Activated naive CD4-positive, alpha-beta T cell treated with Interleukin-2 at 50 U/mL for 16 hours (primary cell): ENCODE results near the gene FZD4.
"Not testable (repeated sequence)": the region's sequence is repeated elsewhere in the genome, so short reads cannot be mapped to it uniquely, and the experiment has no call there.

ENCODE experiments used
- DNase-seq: peaks from one replicate; pipeline ENCODE4 v3.0.0-alpha.2; 2020

FZD4 gene

GRCh38 chr11:86934926-86935579 is 20.1 kb downstream of the FZD4 start:
- DNase-seq: no peak

GRCh38 chr11:86934582-86934900 is 20.7 kb downstream of the FZD4 start:
- DNase-seq: no peak

- DNase-seq: no peak
Measured at GRCh38 chr11:86933891-86934581, 21.2 kb downstream of the FZD4 start.

GRCh38 chr11:86932924-86933875 is 22.0 kb downstream of the FZD4 start:
- no peak for DNase-seq

GRCh38 chr11:86932259-86932585 is 23.0 kb downstream of the FZD4 start:
- no peak for DNase-seq

GRCh38 chr11:86931548-86932258 is 23.5 kb downstream of the FZD4 start:
- no peak for DNase-seq

GRCh38 chr11:86930957-86931547 is 24.1 kb downstream of the FZD4 start:
- no peak for DNase-seq

GRCh38 chr11:86926975-86927374 is 28.2 kb downstream of the FZD4 start:
- no peak for DNase-seq

- DNase-seq: no peak
Measured at GRCh38 chr11:86923999-86924766, 31.0 kb downstream of the FZD4 start.

- DNase-seq: no peak
Measured at GRCh38 chr11:86922225-86922624, 33.0 kb downstream of the FZD4 start.

- DNase-seq: no peak
Measured at GRCh38 chr11:86919557-86920210, 35.5 kb downstream of the FZD4 start.

- DNase-seq: no peak
Measured at GRCh38 chr11:86918973-86919372, 36.2 kb downstream of the FZD4 start.

GRCh38 chr11:86918496-86918895 is 36.7 kb downstream of the FZD4 start:
- no peak for DNase-seq

- DNase-seq: no peak
Measured at GRCh38 chr11:86917589-86917988, 37.6 kb downstream of the FZD4 start.

- no peak for DNase-seq
Measured at GRCh38 chr11:86916330-86916729, 38.9 kb downstream of the FZD4 start.

GRCh38 chr11:86915850-86916249 is 39.3 kb downstream of the FZD4 start:
- not testable (repeated sequence) for DNase-seq

GRCh38 chr11:86914865-86915519 is 40.2 kb downstream of the FZD4 start:
- DNase-seq: no peak

- DNase-seq: no peak
Measured at GRCh38 chr11:86912238-86912637, 43.0 kb downstream of the FZD4 start.

- DNase-seq: no peak
Measured at GRCh38 chr11:86910592-86910991, 44.6 kb downstream of the FZD4 start.

GRCh38 chr11:86906198-86906597 is 49.0 kb downstream of the FZD4 start:
- no peak for DNase-seq

GRCh38 chr11:86905252-86905651 is 49.9 kb downstream of the FZD4 start:
- no peak for DNase-seq
